ENCODE results near the gene LAMA1. TPM values are rescaled to one million over a fixed set of nuclear protein-coding genes. Genes with fewer than 3 reads are reported as not detected.

Gene LAMA1
- total and polyA plus RNA-seq, 2 of the 4 experiments (the other 2 are of a cell fraction) = 10.9 to 15.5 TPM

DNA sequence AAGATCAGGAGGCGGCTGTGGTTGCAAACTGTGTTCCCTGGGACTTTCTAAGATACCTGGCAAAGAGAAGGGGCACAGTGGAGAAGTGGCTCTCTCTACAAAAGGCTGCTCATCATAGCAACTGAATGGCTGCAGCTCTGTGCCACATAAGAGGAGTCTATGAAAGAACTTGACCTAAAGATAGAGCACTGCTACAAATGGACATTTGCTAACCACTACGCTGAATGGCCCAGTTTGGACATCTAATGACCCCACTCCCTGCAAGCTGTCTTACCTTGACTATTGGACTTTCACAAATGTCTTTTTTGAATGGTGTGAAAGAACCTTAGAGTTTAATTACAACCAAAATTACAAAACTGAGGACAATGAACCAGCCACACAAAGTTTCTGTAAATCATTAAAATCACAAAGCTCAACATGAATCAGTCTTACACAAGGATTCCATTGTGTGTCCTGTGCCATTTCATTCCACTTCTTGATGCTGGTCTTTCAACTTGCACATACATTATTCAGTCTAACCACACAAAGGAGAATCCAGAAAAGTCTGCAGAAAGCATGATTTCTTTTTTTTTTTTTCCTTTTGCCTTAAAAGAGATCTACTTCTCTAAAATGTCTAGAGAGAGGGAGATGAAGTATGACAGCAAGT is 154.0 kb downstream of the LAMA1 start:
- no peak overlapping the region for H2BK120ac ChIP-seq (ENCODE audit: low read depth, low read length)
- ATAC-seq (ENCODE audit: low read depth) (no peak), DNase-seq (no peak)
- H3K9ac ChIP-seq (ENCODE audit: low read depth, low read length) = no peak overlapping the region
- ChIA-PET CTCF (no interaction called here), POLR2A (ENCODE audit: unreplicated experiment) (no interaction called here)
- BruUV-seq (replicated peaks) = no TSS peak
- H3K9me3 ChIP-seq (ENCODE audit: control insufficient read depth, insufficient read depth, low read length) = no peaks in the 10 kb centered on the region
- H3K14ac ChIP-seq (replicated peaks; ENCODE audit: low read depth, low read length) = no peak overlapping the region
- in situ Hi-C loops (cut with MboI; ENCODE audit: low sequenced_read_pairs) = no loop called here
- WGBS, 2 experiments (ENCODE audit: extremely low coverage in 2 of 2, insufficient read length in 1 of 2) = no CpG with 5 or more reads among the region's 2 CpGs
- H3K36me3 ChIP-seq (ENCODE audit: control insufficient read depth, insufficient read depth, low read length) = peaks cover 6% of the 10 kb centered on the region; the same call in 1 of the 2 replicates
- no peak overlapping the region for H4K5ac ChIP-seq (ENCODE audit: low read depth, low read length)
- dilution Hi-C loops (cut with HindIII; ENCODE audit: low sequenced_read_pairs, unreplicated experiment) = no loop called here
- no peaks in the 10 kb centered on the region for H3K27me3 ChIP-seq (ENCODE audit: control insufficient read depth, insufficient read depth, low read length)
- H2BK20ac ChIP-seq (ENCODE audit: low read depth, low read length) = no peak overlapping the region
- no peaks in the 10 kb centered on the region for H4K20me1 ChIP-seq (ENCODE audit: insufficient read depth, low read length)
- H3K18ac ChIP-seq (ENCODE audit: low read depth, low read length) = no peak overlapping the region
- no peak overlapping the region for H3K4me3 ChIP-seq (ENCODE audit: insufficient read depth, low read depth, low read length)
- H3K56ac ChIP-seq (ENCODE audit: extremely low read depth, insufficient read depth, low read length) = no peak overlapping the region
- no peak overlapping the region for H3K4ac ChIP-seq (ENCODE audit: low read depth, low read length)
- H3K4me1 ChIP-seq (ENCODE audit: control insufficient read depth, insufficient read depth, low read length) = no peaks in the 10 kb centered on the region
- no peak overlapping the region for H3K23ac ChIP-seq (ENCODE audit: low read depth, low read length)
- H3K79me1 ChIP-seq (ENCODE audit: low read depth in 1 of 2, low read length in 2 of 2) = no peaks in the 10 kb centered on the region
- no peak overlapping the region for H3K4me2 ChIP-seq (ENCODE audit: low read depth, low read length)
- no peak overlapping the region for H3K27ac ChIP-seq (ENCODE audit: insufficient read depth, low read length)
- no peaks in the 10 kb centered on the region for H3K9me1 ChIP-seq (ENCODE audit: insufficient read depth, low read length)
- H2BK5ac ChIP-seq (ENCODE audit: low read depth, low read length, poor library complexity, severe bottlenecking) = no peak overlapping the region
- intact Hi-C loops (cut with micrococcal nuclease) = no loop called here
- H2BK15ac ChIP-seq (ENCODE audit: low read depth, low read length) = no peak overlapping the region
- H2AK5ac ChIP-seq (ENCODE audit: low read depth, low read length) = no peak overlapping the region
- H2AK9ac ChIP-seq (replicated peaks; ENCODE audit: low read depth, low read length, poor library complexity) = no peak overlapping the region
- no peak overlapping the region for H2AFZ ChIP-seq (replicated peaks; ENCODE audit: low read length, poor library complexity)
- H4K91ac ChIP-seq (ENCODE audit: insufficient read depth, low read depth, low read length) = no peak overlapping the region
- TF ChIP-seq, protein P1, sequence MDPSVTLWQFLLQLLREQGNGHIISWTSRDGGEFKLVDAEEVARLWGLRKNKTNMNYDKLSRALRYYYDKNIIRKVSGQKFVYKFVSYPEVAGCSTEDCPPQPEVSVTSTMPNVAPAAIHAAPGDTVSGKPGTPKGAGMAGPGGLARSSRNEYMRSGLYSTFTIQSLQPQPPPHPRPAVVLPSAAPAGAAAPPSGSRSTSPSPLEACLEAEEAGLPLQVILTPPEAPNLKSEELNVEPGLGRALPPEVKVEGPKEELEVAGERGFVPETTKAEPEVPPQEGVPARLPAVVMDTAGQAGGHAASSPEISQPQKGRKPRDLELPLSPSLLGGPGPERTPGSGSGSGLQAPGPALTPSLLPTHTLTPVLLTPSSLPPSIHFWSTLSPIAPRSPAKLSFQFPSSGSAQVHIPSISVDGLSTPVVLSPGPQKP (IDR thresholded peaks at IDR 0.05; ENCODE audit: borderline replicate concordance, low read depth, low read length) = no peak
- TF ChIP-seq SMC3 (IDR thresholded peaks at IDR 0.05; ENCODE audit: low read depth, low read length) (no peak), NFE2L2 (IDR thresholded peaks at IDR 0.05; ENCODE audit: low read depth, low read length) (no peak), FOS (IDR thresholded peaks at IDR 0.05; ENCODE audit: low read depth, low read length) (no peak), RAD21 (IDR thresholded peaks at IDR 0.05; ENCODE audit: low read length) (no peak), RCOR1 (IDR thresholded peaks at IDR 0.05; ENCODE audit: insufficient replicate concordance, low read length) (no peak), MAFK (IDR thresholded peaks at IDR 0.05; ENCODE audit: low read depth, low read length) (no peak), RFX5 (IDR thresholded peaks at IDR 0.05; ENCODE audit: low read depth, low read length) (no peak)
- TF ChIP-seq, protein P2, sequence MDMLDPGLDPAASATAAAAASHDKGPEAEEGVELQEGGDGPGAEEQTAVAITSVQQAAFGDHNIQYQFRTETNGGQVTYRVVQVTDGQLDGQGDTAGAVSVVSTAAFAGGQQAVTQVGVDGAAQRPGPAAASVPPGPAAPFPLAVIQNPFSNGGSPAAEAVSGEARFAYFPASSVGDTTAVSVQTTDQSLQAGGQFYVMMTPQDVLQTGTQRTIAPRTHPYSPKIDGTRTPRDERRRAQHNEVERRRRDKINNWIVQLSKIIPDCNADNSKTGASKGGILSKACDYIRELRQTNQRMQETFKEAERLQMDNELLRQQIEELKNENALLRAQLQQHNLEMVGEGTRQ (IDR thresholded peaks at IDR 0.05; ENCODE audit: low read depth, low read length) = no peak
- H4K8ac ChIP-seq (ENCODE audit: low read depth in 2 of 2, low read length in 2 of 2) = no peak overlapping the region
